Coronary artery (tissue), 2 donors: ENCODE measurements around the gene CWF19L2.
"Not testable (repeated sequence)": the region's sequence is repeated elsewhere in the genome, so short reads cannot be mapped to it uniquely, and the experiment has no call there.

ENCODE experiments used
- DNase-seq: peaks from one replicate; pipeline ENCODE4 v3.0.0-alpha.2; 2017; ENCODE audit warnings: low spot score
- H3K27ac ChIP-seq, 2 donors: fragments of 200-600 bp; sonication (generic); one replicate each; pipeline ENCODE4 v1.5.1; 2016 to 2019
- H3K4me3 ChIP-seq: fragments of 200-600 bp; sonication (generic); 2 replicates; pipeline ENCODE4 v1.5.1; 2016; ENCODE audit warnings: mild to moderate bottlenecking, moderate library complexity
- CTCF ChIP-seq: fragments of 200-600 bp; sonication (generic); IDR thresholded peaks from one replicate; pipeline ENCODE4 v1.5.1; 2019; ENCODE audit warnings: antibody characterized with exemption

The CWF19L2 gene

GRCh38 chr11:107439586-107440167, 17.9 kb downstream of the CWF19L2 start:
- DNase-seq, result no peak
- H3K27ac ChIP-seq, result no peak overlapping the region
- TF ChIP-seq CTCF, result no peak
- H3K4me3 ChIP-seq, result no peak overlapping the region

GRCh38 chr11:107438148-107438547, 19.5 kb downstream of the CWF19L2 start:
- Histone ChIP-seq H3K27ac (no peak overlapping the region), H3K4me3 (no peak overlapping the region)
- DNase-seq, result no peak
- TF ChIP-seq CTCF, result no peak

GRCh38 chr11:107430525-107430924, 27.1 kb downstream of the CWF19L2 start:
- Histone ChIP-seq H3K27ac (no peak overlapping the region), H3K4me3 (no peak overlapping the region)
- no peak for DNase-seq
- TF ChIP-seq CTCF, result no peak

- TF ChIP-seq CTCF, result no peak
- DNase-seq, result no peak
- Histone ChIP-seq H3K27ac (no peak overlapping the region), H3K4me3 (no peak overlapping the region)
These were observed 29.9 kb downstream of the CWF19L2 start for GRCh38 chr11:107427569-107428180.

- Histone ChIP-seq H3K4me3 (no peak overlapping the region), H3K27ac (no peak overlapping the region)
- no peak for DNase-seq
- TF ChIP-seq CTCF, result no peak
These were observed 44.3 kb downstream of the CWF19L2 start for GRCh38 chr11:107413352-107413751.

GRCh38 chr11:107408762-107409211, 48.8 kb downstream of the CWF19L2 start:
- Histone ChIP-seq H3K27ac (no peak overlapping the region), H3K4me3 (no peak overlapping the region)
- TF ChIP-seq CTCF, result no peak
- no peak for DNase-seq

GRCh38 chr11:107405260-107405659, 52.4 kb downstream of the CWF19L2 start:
- Histone ChIP-seq H3K27ac (no peak overlapping the region), H3K4me3 (no peak overlapping the region)
- no peak for TF ChIP-seq CTCF
- DNase-seq, result no peak

GRCh38 chr11:107401131-107401530, 56.5 kb downstream of the CWF19L2 start:
- not testable (repeated sequence) for DNase-seq, H3K4me3 ChIP-seq, H3K27ac ChIP-seq
